Bronchial epithelial cell (primary cell): ENCODE results near the gene MILR1. TPM values are rescaled to one million over a fixed set of nuclear protein-coding genes. Genes with fewer than 3 reads are reported as not detected.

Experiments used
- DNase-seq: peaks from one replicate; pipeline ENCODE4 v3.0.0-alpha.2; 2010; ENCODE audit warnings: low read depth
- FAIRE-seq: peaks from 2 replicates; lab custom pipeline; 2011; peaks lifted over from hg19 to GRCh38; lab: Jason Lieb, UNC
- H3K27me3 ChIP-seq: 2 replicates; pipeline ENCODE4 v1.5.1; 2011; ENCODE audit warnings: low read length; ENCODE audit not compliant: control insufficient read depth, insufficient read depth
- H3K36me3 ChIP-seq: 2 replicates; pipeline ENCODE4 v1.5.1; 2011; ENCODE audit warnings: low read length; ENCODE audit not compliant: control insufficient read depth, insufficient read depth
- H3K4me3 ChIP-seq: 2 replicates; pipeline ENCODE4 v1.5.1; 2011; ENCODE audit warnings: mild to moderate bottlenecking, low read depth, low read length, control low read depth
- CTCF ChIP-seq: IDR thresholded peaks from 2 replicates; pipeline ENCODE4 v1.5.1; 2011; ENCODE audit warnings: mild to moderate bottlenecking, moderate library complexity, low read length, control low read depth, inconsistent platforms; ENCODE audit not compliant: insufficient read depth, severe bottlenecking
- total RNA-seq: library from RNA; depleted of rRNA; stranded (reverse); fragments of >200 nt; gene quantifications from 2 replicates; pipeline ENCODE4 v1.2.1, GENCODE V29; 2014

The MILR1 gene
- total RNA-seq: 0.79 TPM in 1 of 2 replicates, not detected in the other

GRCh38 chr17:64448665-64449512, at the start of gene MILR1:
Gene MILR1, plus strand, starts transcription at chr17:64449115. Its CDS starts 54 bp downstream, at chr17:64449169.
- FAIRE-seq (no peak), DNase-seq (peak; percentile 27)
- TF ChIP-seq CTCF: no peak
- Histone ChIP-seq H3K27me3 (no peaks in the 10 kb centered on the region), H3K36me3 (no peaks in the 10 kb centered on the region), H3K4me3 (no peak within 1 kb of the TSS)

GRCh38 chr17:64399767-64400156, 49.2 kb upstream of the MILR1 start:
- DNase-seq (no peak), FAIRE-seq (no peak)
- Histone ChIP-seq H3K36me3 (no peaks in the 10 kb centered on the region), H3K27me3 (no peaks in the 10 kb centered on the region), H3K4me3 (no peak overlapping the region)
- no peak for TF ChIP-seq CTCF

GRCh38 chr17:64400642-64401041, 48.3 kb upstream of the MILR1 start:
- no peak for DNase-seq
- no peak for TF ChIP-seq CTCF
- Histone ChIP-seq H3K27me3 (no peaks in the 10 kb centered on the region), H3K36me3 (no peaks in the 10 kb centered on the region), H3K4me3 (no peak overlapping the region)
- no peak for FAIRE-seq

- Histone ChIP-seq H3K4me3 (no peak overlapping the region), H3K27me3 (no peaks in the 10 kb centered on the region), H3K36me3 (no peaks in the 10 kb centered on the region)
- FAIRE-seq (no peak), DNase-seq (no peak)
- no peak for TF ChIP-seq CTCF
These were observed 47.6 kb upstream of the MILR1 start for GRCh38 chr17:64401244-64401860.

- H3K36me3 ChIP-seq: no peaks in the 10 kb centered on the region
- H3K27me3 ChIP-seq: no peaks in the 10 kb centered on the region
- FAIRE-seq (no peak), DNase-seq (no peak)
- H3K4me3 ChIP-seq: no peak overlapping the region
- no peak for TF ChIP-seq CTCF
These were observed 47.0 kb upstream of the MILR1 start for GRCh38 chr17:64401941-64402340.
